GM10248 (cell line): ENCODE data around the gene KIAA0825.
"Not testable (repeated sequence)": the region's sequence is repeated elsewhere in the genome, so short reads cannot be mapped to it uniquely, and the experiment has no call there.

Experiments
- CTCF ChIA-PET: fragments of 300-600 bp; sonication (Branson Sonifier 250); formaldehyde crosslinking; extraction: SDS; loops from one replicate; lab custom pipeline; 2021; ENCODE audit warnings: antibody characterized with exemption; lab: Yijun Ruan, JAX
- POLR2A ChIA-PET: fragments of 350-650 bp; sonication (Branson Sonifier 250); formaldehyde crosslinking; extraction: SDS; loops from one replicate; lab custom pipeline; 2020; ENCODE audit warnings: antibody characterized with exemption; lab: Yijun Ruan, JAX
- DNase-seq: peaks from one replicate; pipeline ENCODE4 v3.0.0; 2012; ENCODE audit errors: extremely low spot score
- TF ChIP-seq, protein P1 (sequence below): IDR thresholded peaks from 2 replicates; pipeline ENCODE4 v1.5.1; 2012; ENCODE audit warnings: mild to moderate bottlenecking, low read depth; ENCODE audit errors: extremely low read depth, missing control alignments, control extremely low read depth

Gene KIAA0825

DNA sequence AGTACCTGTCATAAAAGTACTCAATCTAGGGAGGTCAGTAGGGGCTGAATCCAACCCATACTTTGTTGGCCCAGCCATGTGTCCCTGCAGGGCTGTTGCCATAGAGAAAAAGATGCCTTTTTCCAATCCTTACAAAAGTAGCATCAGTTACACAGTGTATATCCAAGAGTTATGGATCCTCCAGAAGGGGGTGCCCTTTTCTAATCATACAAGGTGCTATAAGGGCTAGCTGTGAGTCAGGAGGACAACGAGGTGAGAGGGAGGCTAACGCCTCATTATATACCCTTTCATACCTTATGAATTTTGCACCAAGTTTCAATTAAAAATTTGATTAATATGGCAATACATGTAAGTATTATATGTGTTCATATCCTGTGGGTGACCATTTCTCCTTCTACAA is 4.8 kb downstream of the KIAA0825 start:
- DNase-seq, result peak; percentile 14
- ChIA-PET POLR2A (no interaction called here), CTCF (interaction anchor here (0.8 to 1.0 kb wide), 2 partner anchors 79 to 180 kb away, joined by 3 read pairs; no protein-coding TSS in a partner anchor)
- TF ChIP-seq, protein P1, sequence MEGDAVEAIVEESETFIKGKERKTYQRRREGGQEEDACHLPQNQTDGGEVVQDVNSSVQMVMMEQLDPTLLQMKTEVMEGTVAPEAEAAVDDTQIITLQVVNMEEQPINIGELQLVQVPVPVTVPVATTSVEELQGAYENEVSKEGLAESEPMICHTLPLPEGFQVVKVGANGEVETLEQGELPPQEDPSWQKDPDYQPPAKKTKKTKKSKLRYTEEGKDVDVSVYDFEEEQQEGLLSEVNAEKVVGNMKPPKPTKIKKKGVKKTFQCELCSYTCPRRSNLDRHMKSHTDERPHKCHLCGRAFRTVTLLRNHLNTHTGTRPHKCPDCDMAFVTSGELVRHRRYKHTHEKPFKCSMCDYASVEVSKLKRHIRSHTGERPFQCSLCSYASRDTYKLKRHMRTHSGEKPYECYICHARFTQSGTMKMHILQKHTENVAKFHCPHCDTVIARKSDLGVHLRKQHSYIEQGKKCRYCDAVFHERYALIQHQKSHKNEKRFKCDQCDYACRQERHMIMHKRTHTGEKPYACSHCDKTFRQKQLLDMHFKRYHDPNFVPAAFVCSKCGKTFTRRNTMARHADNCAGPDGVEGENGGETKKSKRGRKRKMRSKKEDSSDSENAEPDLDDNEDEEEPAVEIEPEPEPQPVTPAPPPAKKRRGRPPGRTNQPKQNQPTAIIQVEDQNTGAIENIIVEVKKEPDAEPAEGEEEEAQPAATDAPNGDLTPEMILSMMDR, result peak; percentile 28

DNA sequence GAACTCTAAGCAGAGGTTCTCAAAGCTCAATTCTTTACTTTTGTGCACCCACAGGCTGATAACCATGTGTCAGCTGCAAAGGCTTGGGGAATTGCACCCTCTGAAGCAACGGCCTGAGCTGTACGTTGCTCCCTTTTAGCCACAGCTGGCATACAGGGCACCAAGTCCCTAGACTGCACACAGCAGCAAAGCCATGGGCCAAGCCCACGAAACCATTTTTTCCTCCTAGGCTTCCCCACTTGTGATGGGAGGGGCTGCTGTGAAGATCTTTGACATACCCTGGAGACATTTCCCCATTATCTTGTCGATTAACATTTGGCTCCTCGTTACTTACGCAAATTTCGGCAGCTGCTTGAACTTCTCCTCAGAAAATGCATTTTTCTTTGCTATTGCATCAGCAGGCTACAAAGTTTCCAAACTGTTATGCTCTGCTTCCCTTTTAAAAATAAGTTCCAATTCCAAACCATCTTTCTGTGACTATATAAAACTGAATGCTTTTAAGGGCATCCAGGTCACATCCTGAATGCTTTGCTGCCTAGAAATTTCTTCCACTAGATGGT is 23.0 kb downstream of the KIAA0825 start:
- TF ChIP-seq, protein P1, result no peak
- POLR2A ChIA-PET, result no interaction called here
- DNase-seq, result no peak
- CTCF ChIA-PET, result no interaction called here

DNA sequence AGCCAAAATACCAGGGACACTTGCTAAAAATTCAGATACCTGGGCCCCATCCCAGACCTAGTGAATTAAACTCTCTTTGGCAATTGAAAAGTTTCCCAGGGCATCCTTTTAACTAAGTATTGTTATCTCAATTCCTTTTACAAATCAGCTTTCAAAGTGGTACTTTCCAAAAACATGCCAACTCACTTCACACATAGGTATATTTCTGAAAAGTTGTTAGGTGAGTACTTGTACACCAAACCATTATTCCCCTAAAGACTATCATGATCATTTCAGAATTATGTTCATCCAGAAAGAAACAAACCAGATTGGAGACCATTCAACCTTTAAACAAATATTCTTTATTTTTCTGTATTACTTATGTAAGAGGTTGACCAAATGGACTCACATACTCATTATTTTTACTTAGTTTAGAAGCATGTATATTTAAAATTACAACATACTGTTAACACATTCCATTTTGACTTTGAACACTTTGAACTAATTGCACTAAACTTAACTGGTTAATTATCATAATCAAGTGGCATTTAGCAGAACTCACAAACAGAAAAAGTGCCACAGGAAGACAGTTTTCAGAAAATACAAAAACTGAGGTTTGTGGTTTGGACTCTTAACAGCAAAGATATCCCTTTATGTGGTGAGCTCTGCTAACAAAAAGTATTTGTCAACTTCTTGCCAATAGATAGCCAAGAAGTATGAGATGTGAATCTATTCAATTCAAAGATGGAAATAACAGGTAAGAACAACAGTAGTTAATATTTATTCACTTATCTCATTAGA is 40.7 kb downstream of the KIAA0825 start:
- ChIA-PET CTCF (interaction anchor here (1.1 to 1.3 kb wide), 2 partner anchors 46 to 273 kb away, joined by 3 to 4 read pairs; no protein-coding TSS in a partner anchor), POLR2A (no interaction called here)
- TF ChIP-seq, protein P1, result no peak
- peak; percentile 21 for DNase-seq

DNA sequence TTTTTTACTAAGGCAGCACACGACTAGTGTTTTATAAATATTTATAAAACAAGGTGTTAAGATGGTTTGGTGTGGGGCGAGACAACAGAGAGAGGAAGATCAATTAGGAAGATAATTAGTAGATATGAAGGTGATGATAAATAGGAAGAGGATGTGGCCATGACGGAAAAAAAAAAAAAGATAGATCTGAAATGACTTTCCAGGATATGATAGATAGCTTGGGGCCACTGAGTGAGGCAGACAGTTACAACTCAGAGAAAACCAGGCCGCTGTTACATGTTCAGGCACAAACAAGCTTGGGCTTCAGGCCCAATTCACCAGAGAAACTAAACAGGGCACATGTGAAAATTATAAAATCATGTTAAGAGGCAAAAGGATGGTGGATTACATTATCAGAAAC is 43.2 kb downstream of the KIAA0825 start:
- POLR2A ChIA-PET, result no interaction called here
- CTCF ChIA-PET, result interaction anchor here (1.7 kb wide), 1 partner anchor 163 kb away, joined by 5 read pairs; no protein-coding TSS in a partner anchor
- DNase-seq, result no peak
- TF ChIP-seq, protein P1, result no peak

DNA sequence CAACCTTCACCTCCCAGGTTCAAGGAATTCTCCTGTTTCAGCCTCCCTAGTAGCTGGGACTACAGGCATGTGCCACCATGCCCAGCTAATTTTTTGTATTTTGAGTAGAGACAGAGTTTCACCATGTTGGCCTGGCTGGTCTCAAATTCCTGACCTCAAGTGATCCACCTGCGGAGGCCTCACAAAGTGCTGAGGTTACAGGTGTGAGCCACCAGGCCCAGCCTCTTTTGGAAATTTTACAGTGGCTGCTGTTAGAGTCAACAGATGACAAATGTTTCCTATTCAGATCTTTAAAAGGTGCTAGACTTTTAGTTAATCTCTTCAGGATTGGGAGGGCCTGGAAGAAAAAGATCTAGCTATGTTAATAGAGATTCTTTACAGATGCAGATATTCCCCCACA is 45.1 kb downstream of the KIAA0825 start:
- DNase-seq, POLR2A ChIA-PET: not testable (repeated sequence)
- CTCF ChIA-PET, result interaction anchor here (1.7 kb wide), 1 partner anchor 164 kb away, joined by 5 read pairs; no protein-coding TSS in a partner anchor

DNA sequence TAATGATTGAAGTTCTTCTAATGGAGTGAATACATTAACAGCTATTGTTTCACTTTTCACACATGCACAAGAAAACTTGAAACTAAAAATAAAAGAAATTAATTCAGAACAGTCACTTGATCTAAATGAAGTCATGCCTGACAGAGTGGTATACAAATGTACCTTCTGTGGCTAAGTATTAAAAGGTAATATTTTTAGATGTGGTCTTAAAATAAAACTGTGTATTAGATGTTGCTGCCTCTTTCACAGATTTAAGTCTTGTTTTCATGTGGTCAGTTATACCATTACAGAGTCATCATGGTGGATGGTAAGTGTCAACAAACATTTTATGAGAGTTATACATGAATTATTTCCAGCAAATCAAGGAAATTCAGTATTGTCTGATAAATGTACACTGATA is 47.0 kb downstream of the KIAA0825 start:
- ChIA-PET POLR2A (no interaction called here), CTCF (no interaction called here)
- no peak for DNase-seq
- TF ChIP-seq, protein P1, result no peak

DNA sequence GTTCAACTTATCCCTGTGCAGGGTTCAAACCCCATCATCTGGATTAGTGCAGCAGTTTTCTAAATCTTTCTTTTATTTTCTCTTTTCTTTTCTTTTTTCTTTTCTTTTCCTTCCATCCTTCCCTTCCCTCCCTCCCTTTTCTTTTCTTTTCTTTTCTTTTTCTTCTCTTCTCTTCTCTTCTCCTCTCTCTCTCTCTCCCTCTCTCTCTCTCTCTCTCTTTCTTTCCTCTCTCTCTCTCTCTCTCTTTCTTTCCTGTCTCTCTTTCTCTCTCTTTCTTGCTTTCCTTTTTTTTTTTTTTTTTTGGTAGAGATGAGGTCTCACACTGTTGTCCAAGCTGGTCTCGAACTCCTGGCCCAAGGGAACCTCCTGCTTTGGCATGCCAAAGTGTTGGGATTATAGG is 53.6 kb downstream of the KIAA0825 start:
- TF ChIP-seq, protein P1, result no peak
- CTCF ChIA-PET, result no interaction called here
- POLR2A ChIA-PET, result no interaction called here
- DNase-seq, result no peak
